NB4 (cell line): Measurements from ENCODE around the gene TMEM80.

ENCODE experiments used
- CTCF ChIP-seq: IDR thresholded peaks from one replicate; pipeline ENCODE4 v1.5.1; 2012; ENCODE audit warnings: low read depth, low read length
- MYC ChIP-seq: IDR thresholded peaks from 2 replicates; pipeline ENCODE4 v1.6.1; 2011; ENCODE audit warnings: low read depth, low read length
- POLR2A ChIP-seq: IDR thresholded peaks from 2 replicates; pipeline ENCODE4 v1.6.1; 2011; ENCODE audit warnings: mild to moderate bottlenecking; ENCODE audit not compliant: insufficient read length; ENCODE audit errors: extremely low read depth

GRCh38 chr11:657691-658126 lies 37.9 kb upstream of the TMEM80 start:
- TF ChIP-seq POLR2A (no peak), CTCF (no peak), MYC (no peak)
